ENCODE measurements around the gene PMM1.
A peak's percentile ranks its signal among the peaks of the same experiment; 100 is the strongest.

PMM1 gene

DNA sequence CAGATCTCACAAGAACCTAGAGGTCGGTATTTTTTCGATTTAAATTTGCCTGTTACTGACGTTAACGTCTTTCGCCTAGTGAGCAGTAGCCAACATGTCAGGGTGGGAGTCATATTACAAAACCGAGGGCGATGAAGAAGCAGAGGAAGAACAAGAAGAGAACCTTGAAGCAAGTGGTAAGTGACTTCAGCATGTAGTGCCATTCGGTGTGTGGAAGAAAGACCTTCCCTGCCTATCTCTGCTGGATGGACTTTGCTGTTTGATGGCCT is 32.2 kb upstream of the PMM1 start:
- peaks cover 83% of the 10 kb centered on the region for H3K79me2 ChIP-seq (ENCODE audit: insufficient read depth, low read length)
- H3K4me2 ChIP-seq (ENCODE audit: low read depth, low read length, poor library complexity, severe bottlenecking): peak overlapping the region; percentile 76
- H3K9ac ChIP-seq (ENCODE audit: low read length): peak overlapping the region; percentile 94
- no peaks in the 10 kb centered on the region for H3F3A ChIP-seq (ENCODE audit: insufficient read depth)
- H3K9me2 ChIP-seq (replicated peaks; ENCODE audit: insufficient read depth, low read length): no peaks in the 10 kb centered on the region
- no peaks in the 10 kb centered on the region for H3K27me3 ChIP-seq (ENCODE audit: low read length)
- H2AFZ ChIP-seq (ENCODE audit: low read depth, low read length, severe bottlenecking): no peak overlapping the region
- H3K4me3 ChIP-seq (ENCODE audit: insufficient read depth, low read length, poor library complexity, severe bottlenecking): peak overlapping the region; percentile 92
- no peaks in the 10 kb centered on the region; the same call in 1 of the 2 replicates for H4K20me1 ChIP-seq (ENCODE audit: low read depth, low read length)
- H3K27ac ChIP-seq (ENCODE audit: low read depth, low read length): 0 out of 2 replicates have a peak overlapping the region, but pooled peaks have one; percentile 70
- no peaks in the 10 kb centered on the region for H3K9me3 ChIP-seq (ENCODE audit: insufficient read depth, low read length)
- TF ChIP-seq, protein P1, sequence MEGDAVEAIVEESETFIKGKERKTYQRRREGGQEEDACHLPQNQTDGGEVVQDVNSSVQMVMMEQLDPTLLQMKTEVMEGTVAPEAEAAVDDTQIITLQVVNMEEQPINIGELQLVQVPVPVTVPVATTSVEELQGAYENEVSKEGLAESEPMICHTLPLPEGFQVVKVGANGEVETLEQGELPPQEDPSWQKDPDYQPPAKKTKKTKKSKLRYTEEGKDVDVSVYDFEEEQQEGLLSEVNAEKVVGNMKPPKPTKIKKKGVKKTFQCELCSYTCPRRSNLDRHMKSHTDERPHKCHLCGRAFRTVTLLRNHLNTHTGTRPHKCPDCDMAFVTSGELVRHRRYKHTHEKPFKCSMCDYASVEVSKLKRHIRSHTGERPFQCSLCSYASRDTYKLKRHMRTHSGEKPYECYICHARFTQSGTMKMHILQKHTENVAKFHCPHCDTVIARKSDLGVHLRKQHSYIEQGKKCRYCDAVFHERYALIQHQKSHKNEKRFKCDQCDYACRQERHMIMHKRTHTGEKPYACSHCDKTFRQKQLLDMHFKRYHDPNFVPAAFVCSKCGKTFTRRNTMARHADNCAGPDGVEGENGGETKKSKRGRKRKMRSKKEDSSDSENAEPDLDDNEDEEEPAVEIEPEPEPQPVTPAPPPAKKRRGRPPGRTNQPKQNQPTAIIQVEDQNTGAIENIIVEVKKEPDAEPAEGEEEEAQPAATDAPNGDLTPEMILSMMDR (IDR thresholded peaks at IDR 0.05; ENCODE audit: insufficient read depth, low read length, poor library complexity, severe bottlenecking): no peak
- peaks cover 3% of the 10 kb centered on the region; the same call in 1 of the 2 replicates for H3K36me3 ChIP-seq (ENCODE audit: low read length)

GRCh38 chr22:41621099-41621910 is 31.7 kb upstream of the PMM1 start, which contains the start of gene XRCC6:
XRCC6 (plus strand) TSS chr22:41621295; CDS start chr22:41622005, 710 bp downstream.
- H3K9me2 ChIP-seq (replicated peaks; ENCODE audit: insufficient read depth, low read length): no peaks in the 10 kb centered on the region
- H3K9ac ChIP-seq (ENCODE audit: low read length): peak within 1 kb of the TSS; percentile 94
- H3F3A ChIP-seq (ENCODE audit: insufficient read depth): no peaks in the 10 kb centered on the region
- peak within 1 kb of the TSS; percentile 72 for H2AFZ ChIP-seq (ENCODE audit: low read depth, low read length, severe bottlenecking)
- peak within 1 kb of the TSS; percentile 92 for H3K4me3 ChIP-seq (ENCODE audit: insufficient read depth, low read length, poor library complexity, severe bottlenecking)
- H3K36me3 ChIP-seq (ENCODE audit: low read length): 0 out of 2 replicates have a peak, but pooled peaks cover 3% of the 10 kb centered on the region
- peak within 1 kb of the TSS; percentile 93 for H3K4me2 ChIP-seq (ENCODE audit: low read depth, low read length, poor library complexity, severe bottlenecking)
- no peaks in the 10 kb centered on the region for H3K27me3 ChIP-seq (ENCODE audit: low read length)
- no peak for TF ChIP-seq EZH2phosphoT487 (conservative IDR thresholded peaks at IDR 0.05; ENCODE audit: low read length)
- TF ChIP-seq, protein P1 (IDR thresholded peaks at IDR 0.05; ENCODE audit: insufficient read depth, low read length, poor library complexity, severe bottlenecking): no peak
- no peaks in the 10 kb centered on the region; the same call in 1 of the 2 replicates for H4K20me1 ChIP-seq (ENCODE audit: low read depth, low read length)
- no peaks in the 10 kb centered on the region for H3K9me3 ChIP-seq (ENCODE audit: insufficient read depth, low read length)
- peak within 1 kb of the TSS; percentile 70 for H3K27ac ChIP-seq (ENCODE audit: low read depth, low read length)
- H3K79me2 ChIP-seq (ENCODE audit: insufficient read depth, low read length): peaks cover 83% of the 10 kb centered on the region

DNA sequence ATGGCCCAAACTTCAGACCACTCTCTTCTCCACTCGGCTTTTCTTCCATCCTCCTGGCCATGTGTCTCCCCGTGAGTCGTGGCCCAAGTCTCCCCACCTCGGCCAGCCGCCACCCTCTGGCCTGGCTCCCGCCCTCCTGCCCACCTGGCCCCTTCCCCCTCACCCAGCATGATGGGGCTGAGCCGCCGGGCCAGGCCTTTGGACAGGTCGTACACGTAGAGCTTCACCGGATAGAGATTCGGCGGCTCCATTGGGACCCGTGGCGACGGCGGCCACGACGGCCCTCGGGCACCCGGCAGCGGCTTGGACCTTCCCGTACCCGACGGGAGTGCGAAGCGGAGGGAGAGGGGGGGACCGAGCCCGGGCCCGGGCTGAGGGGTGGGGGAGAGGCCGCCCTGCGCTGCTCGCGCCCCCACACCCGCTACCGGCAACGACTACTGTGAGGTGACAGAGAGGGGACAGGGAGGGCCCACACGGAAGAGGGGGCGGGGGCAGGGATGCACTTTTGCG is 31.0 kb upstream of the PMM1 start, which contains the start of gene DESI1:
DESI1 (minus strand) TSS at position 455 of the 510 bp plus-strand sequence; CDS start at position 251, 204 bp downstream.
- H3K79me2 ChIP-seq (ENCODE audit: insufficient read depth, low read length): peaks cover 90% of the 10 kb centered on the region
- H4K20me1 ChIP-seq (ENCODE audit: low read depth, low read length): no peaks in the 10 kb centered on the region; the same call in 1 of the 2 replicates
- H3K27ac ChIP-seq (ENCODE audit: low read depth, low read length): peak within 1 kb of the TSS; percentile 70

More for the DNA sequence above, 31.0 kb upstream of the PMM1 start, which contains the start of gene DESI1:
- H2AFZ ChIP-seq (ENCODE audit: low read depth, low read length, severe bottlenecking): peak within 1 kb of the TSS; percentile 72
- H3K27me3 ChIP-seq (ENCODE audit: low read length): no peaks in the 10 kb centered on the region
- no peak for TF ChIP-seq EZH2phosphoT487 (conservative IDR thresholded peaks at IDR 0.05; ENCODE audit: low read length)
- TF ChIP-seq, protein P1 (IDR thresholded peaks at IDR 0.05; ENCODE audit: insufficient read depth, low read length, poor library complexity, severe bottlenecking): no peak
- peak within 1 kb of the TSS; percentile 92 for H3K4me3 ChIP-seq (ENCODE audit: insufficient read depth, low read length, poor library complexity, severe bottlenecking)
- no peaks in the 10 kb centered on the region for H3K9me3 ChIP-seq (ENCODE audit: insufficient read depth, low read length)
- peak within 1 kb of the TSS; percentile 93 for H3K4me2 ChIP-seq (ENCODE audit: low read depth, low read length, poor library complexity, severe bottlenecking)
- H3F3A ChIP-seq (ENCODE audit: insufficient read depth): no peaks in the 10 kb centered on the region
- 0 out of 2 replicates have a peak, but pooled peaks cover 3% of the 10 kb centered on the region for H3K36me3 ChIP-seq (ENCODE audit: low read length)
- H3K9ac ChIP-seq (ENCODE audit: low read length): peak within 1 kb of the TSS; percentile 94
- no peaks in the 10 kb centered on the region for H3K9me2 ChIP-seq (replicated peaks; ENCODE audit: insufficient read depth, low read length)

Measured in SU-DHL-6 (cell line).